GM12878 (cell line): Measurements from ENCODE around the gene ST7. TPM values are rescaled to one million over a fixed set of nuclear protein-coding genes. Genes with fewer than 3 reads are reported as not detected.

Experiments used
- ATAC-seq: fragments of 200-7000 bp; cut with Tn5 transposase; 3 replicates; pipeline ENCODE4 v1.9.1; 2020; ENCODE audit warnings: mild to moderate bottlenecking, moderate library complexity
- BruUV-seq: library from RNA; stranded (reverse); fragments of 400-500 nt; replicated peaks from 2 replicates; lab custom pipeline; 2021; lab: Mats Ljungman, UMichigan
- CTCF ChIA-PET: fragments of 300-600 bp; sonication (Branson Sonifier 250); formaldehyde crosslinking; extraction: SDS; loops from one replicate; lab custom pipeline; 2021; ENCODE audit warnings: inconsistent platforms; lab: Yijun Ruan, JAX
- POLR2A ChIA-PET: fragments of 350-600 bp; formaldehyde crosslinking; extraction: SDS; loops from one replicate; lab custom pipeline; 2021; ENCODE audit warnings: inconsistent platforms; lab: Charles Lee
- RAD21 ChIA-PET: fragments of 300-600 bp; sonication (Branson Sonifier 250); formaldehyde crosslinking; loops from one replicate; lab custom pipeline; 2023; ENCODE audit warnings: antibody characterized with exemption; ENCODE audit not compliant: unreplicated experiment; lab: Charles Lee
- SMC1A ChIA-PET: fragments of 300-600 bp; sonication (Branson Sonifier 250); formaldehyde crosslinking; loops from one replicate; lab custom pipeline; 2023; ENCODE audit not compliant: unreplicated experiment, uncharacterized antibody; lab: Charles Lee
- DNase-seq: peaks from one replicate; pipeline ENCODE4 v3.0.0-alpha.2; 2011; ENCODE audit warnings: low read depth, low spot score
- FAIRE-seq: peaks from 3 replicates; lab custom pipeline; 2011; peaks lifted over from hg19 to GRCh38; lab: Jason Lieb, UNC
- H2AFZ ChIP-seq: 2 replicates; pipeline ENCODE4 v1.6.0; 2011; ENCODE audit warnings: low read depth, low read length, control low read depth; ENCODE audit not compliant: control insufficient read depth
- H3K27ac ChIP-seq: 2 replicates; pipeline ENCODE4 v1.5.1; 2011; ENCODE audit warnings: control low read depth; ENCODE audit not compliant: control insufficient read depth, insufficient read depth
- H3K27me3 ChIP-seq, 2 experiments: replicated peaks in 1 of 2; 2 replicates each; pipeline versions ENCODE4 v1.6.0 to v1.6.1; 2011; ENCODE audit warnings: low read length in 1 of 2; ENCODE audit not compliant: control insufficient read depth in 2 of 2, insufficient read depth in 2 of 2
- H3K36me3 ChIP-seq, 2 experiments: 2 replicates each; pipeline ENCODE4 v1.5.1; 2011; ENCODE audit warnings: low read length in 1 of 2; ENCODE audit not compliant: control insufficient read depth in 2 of 2, insufficient read depth in 2 of 2
- H3K4me1 ChIP-seq: 2 replicates; pipeline ENCODE4 v1.6.1; 2011; ENCODE audit warnings: mild to moderate bottlenecking, low read length, moderate library complexity, mixed read lengths; ENCODE audit not compliant: control insufficient read depth, insufficient read depth
- H3K4me2 ChIP-seq: 2 replicates; pipeline ENCODE4 v1.6.0; 2011; ENCODE audit warnings: control low read depth; ENCODE audit not compliant: control insufficient read depth, insufficient read depth
- H3K4me3 ChIP-seq: fragments of 200-600 bp; sonication (generic); 2 replicates; pipeline ENCODE4 v1.5.1; 2016
- H3K79me2 ChIP-seq: 2 replicates; pipeline ENCODE4 v1.6.0; 2011; ENCODE audit warnings: low read length; ENCODE audit not compliant: control insufficient read depth, insufficient read depth
- H3K9ac ChIP-seq: 2 replicates; pipeline ENCODE4 v1.8.0; 2011; ENCODE audit warnings: low read length, control low read depth, mixed read lengths; ENCODE audit not compliant: control insufficient read depth, insufficient read depth
- H3K9me3 ChIP-seq: replicated peaks from 3 replicates; pipeline ENCODE4 v1.5.1; 2011; ENCODE audit warnings: mild to moderate bottlenecking, low read length; ENCODE audit not compliant: control insufficient read depth, insufficient read depth
- H4K20me1 ChIP-seq: 2 replicates; pipeline ENCODE4 v1.6.0; 2011; ENCODE audit not compliant: control insufficient read depth, insufficient read depth
- MAX ChIP-seq: IDR thresholded peaks from 2 replicates; pipeline ENCODE4 v1.6.1; 2012; ENCODE audit warnings: low read depth, low read length, improper control_type of control experiment
- MLLT1 ChIP-seq: fragments of 450-650 bp; IDR thresholded peaks from 2 replicates; pipeline ENCODE4 v1.6.1; 2016; ENCODE audit warnings: mild to moderate bottlenecking
- PAX8 ChIP-seq: fragments of 450-650 bp; IDR thresholded peaks from 2 replicates; pipeline ENCODE4 v1.6.1; 2017; ENCODE audit warnings: mild to moderate bottlenecking, moderate library complexity
- RAD21 ChIP-seq: IDR thresholded peaks from 2 replicates; pipeline ENCODE4 v1.6.1; 2011; ENCODE audit warnings: mild to moderate bottlenecking, low read depth, low read length, moderate library complexity; ENCODE audit not compliant: insufficient read depth
- SIX5 ChIP-seq: IDR thresholded peaks from 2 replicates; pipeline ENCODE4 v1.6.1; 2011; ENCODE audit warnings: mild to moderate bottlenecking, low read depth, low read length, moderate library complexity; ENCODE audit not compliant: severe bottlenecking
- ZBTB11 ChIP-seq: fragments of 450-650 bp; formaldehyde crosslinking; IDR thresholded peaks from 2 replicates; pipeline ENCODE4 v1.5.0; 2022; ENCODE audit warnings: mild to moderate bottlenecking, missing genetic modification characterization
- WGBS: methylation state at CpG from one replicate; pipeline ENCODE4 v1.1.6; 2016; ENCODE audit warnings: low lambda C conversion rate; ENCODE audit not compliant: insufficient replicate concordance, insufficient coverage; ENCODE audit errors: missing lambda C conversion rate; 5-methylcytosine and 5-hydroxymethylcytosine counted together
- in situ Hi-C: fragments of 300-500 bp; cut with MboI; formaldehyde crosslinking; loops from 9 replicates; pipeline ENCODE4 v1.14.3; 2018; ENCODE audit warnings: mixed read lengths
- intact Hi-C: fragments of 100-400 bp; cut with micrococcal nuclease; formaldehyde crosslinking; loops from one replicate; pipeline ENCODE4 v1.14.2; 2022; ENCODE audit not compliant: unreplicated experiment
- polyA plus RNA-seq, 11 experiments: library from polyadenylated mRNA; depleted of rRNA in 4 of 11; unstranded in 6 of 11; stranded (reverse) in 5 of 11; fragments of >200 nt; fragmentation: Nextera tagmentation in 4 of 11; fragmentation: Illumina TruSeq in 1 of 11; extraction: Ambion mirVana in 4 of 11; extraction: Trizol in 1 of 11; gene quantifications; 1 replicate in 1 of 11; 2 replicates in 10 of 11; pipeline versions ENCODE4 v1.2.1 to v1.2.3, GENCODE V29; 2011 to 2016; ENCODE audit warnings: inconsistent platforms in 2 of 11, missing spikeins in 2 of 11, low read depth in 1 of 11
- total RNA-seq, 4 experiments: library from RNA; depleted of rRNA in 3 of 4; stranded (reverse); fragments of >200 nt in 3 of 4; fragmentation: Illumina TruSeq in 1 of 4; extraction: Trizol in 1 of 4; gene quantifications; 2 replicates each; pipeline versions ENCODE4 v1.2.1 to v1.2.3, GENCODE V29; 2013 to 2021

The ST7 gene
- total and polyA plus RNA-seq, 10 of the 15 experiments (the other 5 are each of a cell fraction or from before 2014, with no cell fraction given): 27.7 to 76.4 (median 53.6) TPM

- SMC1A ChIA-PET: interaction anchor here (1.3 to 6.4 kb wide), 3 partner anchors 16 to 62 kb away, joined by 3 to 48 read pairs (median 4); no protein-coding TSS in a partner anchor
- Histone ChIP-seq H3K9me3 (peaks cover 18% of the 10 kb centered on the region; the same call in 2 of the 3 replicates), H2AFZ (no peak overlapping the region), H3K27ac (no peak overlapping the region), H3K4me2 (no peak overlapping the region), H3K4me3 (no peak overlapping the region), H3K36me3 (no peaks in the 10 kb centered on the region; a peak in 2 of 4 replicates), H4K20me1 (no peaks in the 10 kb centered on the region), H3K79me2 (peaks cover 43% of the 10 kb centered on the region), H3K4me1 (peaks cover 5% of the 10 kb centered on the region; the same call in 1 of the 2 replicates), H3K27me3 (no peaks in the 10 kb centered on the region), H3K9ac (no peak overlapping the region)
- CTCF ChIA-PET: no interaction called here
- in situ Hi-C loops: no loop called here
- ATAC-seq: no peak
- 84% methylated on average over 7 of the region's 7 CpGs for WGBS
- TF ChIP-seq SIX5 (no peak), RAD21 (no peak), MLLT1 (no peak), MAX (no peak), ZBTB11 (CRISPR knock-in tag) (no peak), PAX8 (no peak)
- no peak for DNase-seq
- RAD21 ChIA-PET: interaction anchor here (0.6 kb wide), 1 partner anchor 43 kb away, joined by 4 read pairs; no protein-coding TSS in a partner anchor
- intact Hi-C loops: no loop called here
- POLR2A ChIA-PET: no interaction called here
- FAIRE-seq: no peak
- BruUV-seq: no TSS peak
Measured at GRCh38 chr7:117072620-117073118, 119.4 kb downstream of the ST7 start.
